ENCODE data around the gene HRH2.

HRH2 gene

DNA sequence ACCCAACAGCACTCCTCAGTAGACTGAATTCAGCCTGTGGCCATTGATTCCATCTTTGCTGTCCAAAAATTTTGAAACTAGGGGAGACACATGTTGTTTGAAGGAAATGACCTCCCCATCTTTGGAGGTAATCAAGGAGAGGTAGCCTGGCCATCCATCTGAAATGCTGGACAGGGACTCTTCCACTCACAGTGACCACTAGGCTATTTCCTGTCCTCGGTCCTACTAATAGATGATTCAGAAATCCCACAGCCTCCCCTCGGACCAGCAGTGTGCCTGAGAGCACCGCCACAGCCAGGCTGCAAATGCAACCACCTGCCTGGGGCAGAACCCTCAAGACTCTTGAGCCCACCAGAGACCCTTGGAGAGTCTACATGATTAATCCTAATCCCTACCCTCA, 12.5 kb downstream of the HRH2 start:
- TF ChIP-seq, protein P1, sequence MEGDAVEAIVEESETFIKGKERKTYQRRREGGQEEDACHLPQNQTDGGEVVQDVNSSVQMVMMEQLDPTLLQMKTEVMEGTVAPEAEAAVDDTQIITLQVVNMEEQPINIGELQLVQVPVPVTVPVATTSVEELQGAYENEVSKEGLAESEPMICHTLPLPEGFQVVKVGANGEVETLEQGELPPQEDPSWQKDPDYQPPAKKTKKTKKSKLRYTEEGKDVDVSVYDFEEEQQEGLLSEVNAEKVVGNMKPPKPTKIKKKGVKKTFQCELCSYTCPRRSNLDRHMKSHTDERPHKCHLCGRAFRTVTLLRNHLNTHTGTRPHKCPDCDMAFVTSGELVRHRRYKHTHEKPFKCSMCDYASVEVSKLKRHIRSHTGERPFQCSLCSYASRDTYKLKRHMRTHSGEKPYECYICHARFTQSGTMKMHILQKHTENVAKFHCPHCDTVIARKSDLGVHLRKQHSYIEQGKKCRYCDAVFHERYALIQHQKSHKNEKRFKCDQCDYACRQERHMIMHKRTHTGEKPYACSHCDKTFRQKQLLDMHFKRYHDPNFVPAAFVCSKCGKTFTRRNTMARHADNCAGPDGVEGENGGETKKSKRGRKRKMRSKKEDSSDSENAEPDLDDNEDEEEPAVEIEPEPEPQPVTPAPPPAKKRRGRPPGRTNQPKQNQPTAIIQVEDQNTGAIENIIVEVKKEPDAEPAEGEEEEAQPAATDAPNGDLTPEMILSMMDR (IDR thresholded peaks at IDR 0.05; ENCODE audit: extremely low read depth, insufficient read depth, missing control alignments): no peak
- DNase-seq (ENCODE audit: low spot score): no peak
- in situ Hi-C loops (cut with MboI; ENCODE audit: low pct_unique_long_range_greater_than_20kb, low sequenced_read_pairs, unreplicated experiment): no loop called here

DNA sequence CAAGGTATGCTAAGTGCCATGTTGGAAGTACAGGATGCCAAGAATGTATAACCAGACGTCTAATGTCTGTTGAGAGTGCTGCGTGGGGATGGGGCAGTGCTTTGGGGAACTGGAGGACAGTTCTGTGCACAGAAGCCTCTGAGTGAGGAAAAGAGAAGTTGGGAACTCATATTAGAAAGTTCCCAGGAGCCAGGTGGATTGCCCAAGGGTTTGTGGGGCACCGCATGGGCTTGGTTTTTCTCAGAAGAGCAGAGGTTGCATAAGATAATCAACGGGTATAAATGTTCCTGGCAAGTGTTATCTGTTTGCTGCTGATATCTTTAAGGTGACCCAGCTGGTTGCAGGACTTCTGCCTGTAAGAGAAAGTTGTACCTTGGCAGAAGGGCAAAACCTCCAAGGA, 13.1 kb downstream of the HRH2 start:
- in situ Hi-C loops (cut with MboI; ENCODE audit: low pct_unique_long_range_greater_than_20kb, low sequenced_read_pairs, unreplicated experiment): no loop called here
- TF ChIP-seq, protein P1 (IDR thresholded peaks at IDR 0.05; ENCODE audit: extremely low read depth, insufficient read depth, missing control alignments): no peak

DNA sequence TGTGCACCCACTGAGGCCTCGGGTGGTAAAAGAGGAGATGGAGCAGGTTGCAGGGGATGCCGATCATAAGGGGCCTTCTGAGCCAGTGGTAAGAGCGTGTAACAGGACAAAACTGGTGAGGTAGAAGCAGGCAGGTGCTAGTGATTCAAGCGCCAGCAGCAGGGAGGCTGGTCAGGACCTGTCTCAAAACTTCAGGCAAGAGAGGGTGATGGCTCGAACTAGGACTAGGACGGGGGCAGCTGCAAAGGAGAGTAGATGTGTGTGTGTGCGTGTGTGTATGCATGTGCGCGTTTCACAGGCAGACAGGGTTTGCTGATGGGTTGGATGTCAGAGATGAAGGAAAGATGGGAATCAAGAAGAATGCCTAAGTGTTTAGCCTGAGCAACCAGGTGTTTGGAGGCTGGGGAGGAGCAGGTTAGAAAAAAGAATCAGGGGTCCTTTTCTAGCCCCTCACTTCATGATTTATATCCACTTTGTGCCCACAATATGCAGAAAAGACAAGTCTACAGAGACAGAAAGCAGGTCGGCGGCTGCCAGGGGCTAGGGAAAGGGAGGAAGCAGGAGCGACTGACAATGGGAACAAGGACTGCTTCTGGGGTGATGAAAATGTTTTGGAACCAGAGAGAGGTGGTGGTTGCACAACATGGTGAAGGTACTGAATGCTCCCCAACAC, 15.2 kb downstream of the HRH2 start:
- no peak for DNase-seq (ENCODE audit: low spot score)

More for the DNA sequence above, 13.1 kb downstream of the HRH2 start:
- DNase-seq (ENCODE audit: low spot score): no peak

DNA sequence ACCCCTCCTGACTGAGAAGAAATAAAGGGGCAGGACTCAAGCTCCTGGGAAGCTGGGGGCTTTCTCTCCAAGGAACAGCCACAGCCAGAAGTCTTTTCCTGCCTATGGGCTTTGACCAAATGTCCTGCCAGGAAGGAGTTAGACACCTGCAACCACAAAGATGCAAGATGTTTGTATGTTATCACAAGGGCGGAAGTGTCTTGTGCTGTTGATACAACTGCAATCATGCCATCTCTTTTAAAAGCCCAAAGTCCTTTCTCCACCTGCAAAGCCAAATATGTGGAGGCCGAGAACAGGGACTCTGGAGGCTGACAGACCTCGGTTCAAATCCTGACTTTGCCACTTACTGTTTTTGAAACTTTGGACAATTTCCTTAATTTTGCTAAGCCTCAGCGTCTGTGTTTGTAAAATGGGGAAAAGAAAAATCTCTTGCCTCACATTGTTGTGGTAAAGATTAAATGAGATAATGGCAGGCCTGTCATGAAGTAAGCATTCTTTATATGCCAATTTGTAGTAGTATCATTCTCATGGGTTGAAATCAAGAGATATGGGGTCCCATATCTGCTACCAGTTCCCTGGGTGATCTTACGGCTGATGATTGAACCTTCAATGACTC, 17.0 kb downstream of the HRH2 start:
- no peak for DNase-seq (ENCODE audit: low spot score)
- in situ Hi-C loops (cut with MboI; ENCODE audit: low pct_unique_long_range_greater_than_20kb, low sequenced_read_pairs, unreplicated experiment): no loop called here
- TF ChIP-seq, protein P1 (IDR thresholded peaks at IDR 0.05; ENCODE audit: extremely low read depth, insufficient read depth, missing control alignments): no peak

More for the DNA sequence above, 15.2 kb downstream of the HRH2 start:
- TF ChIP-seq, protein P1 (IDR thresholded peaks at IDR 0.05; ENCODE audit: extremely low read depth, insufficient read depth, missing control alignments): no peak
- in situ Hi-C loops (cut with MboI; ENCODE audit: low pct_unique_long_range_greater_than_20kb, low sequenced_read_pairs, unreplicated experiment): no loop called here

DNA sequence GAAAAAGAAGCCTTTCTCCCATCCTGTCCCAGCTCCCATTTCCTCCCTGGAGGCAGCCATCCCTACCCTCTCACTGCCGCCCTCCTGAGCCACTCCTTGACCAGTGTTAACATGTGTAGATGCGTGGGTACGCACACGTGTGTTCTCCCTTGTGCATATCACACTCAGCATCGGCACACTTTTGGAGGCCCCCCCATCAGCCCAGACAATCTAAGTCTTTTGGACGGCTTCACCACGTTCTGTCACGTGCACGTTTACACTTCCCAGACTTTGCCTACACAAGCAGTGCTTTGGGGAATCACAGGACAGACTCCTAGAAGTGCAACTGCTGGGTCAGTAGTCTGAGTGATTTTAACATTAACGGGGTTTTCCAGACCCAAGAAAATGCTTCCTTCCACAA, 18.0 kb downstream of the HRH2 start:
- TF ChIP-seq, protein P1 (IDR thresholded peaks at IDR 0.05; ENCODE audit: extremely low read depth, insufficient read depth, missing control alignments): no peak
- no peak for DNase-seq (ENCODE audit: low spot score)

DNA sequence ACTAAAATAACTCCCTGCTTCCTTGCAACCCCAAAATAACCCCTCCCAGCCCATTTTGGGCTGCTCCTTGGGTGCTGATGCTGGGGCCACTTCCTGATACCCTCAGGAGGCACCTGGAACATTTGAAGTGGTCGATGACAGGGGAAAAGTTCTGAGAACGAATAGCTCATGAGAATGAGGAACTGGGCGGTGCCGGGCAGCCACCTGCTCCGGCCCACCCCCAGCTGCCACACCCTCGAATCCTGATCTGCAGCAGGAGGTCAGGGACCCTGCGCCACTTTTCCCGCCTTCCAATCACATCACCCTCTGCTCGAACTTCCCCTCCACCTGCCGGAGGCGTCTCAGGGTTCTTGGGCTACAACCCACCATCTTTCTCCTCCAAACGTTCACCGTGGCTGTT, 19.7 kb downstream of the HRH2 start:
- DNase-seq (ENCODE audit: low spot score): no peak
- in situ Hi-C loops (cut with MboI; ENCODE audit: low pct_unique_long_range_greater_than_20kb, low sequenced_read_pairs, unreplicated experiment): no loop called here
- TF ChIP-seq, protein P1 (IDR thresholded peaks at IDR 0.05; ENCODE audit: extremely low read depth, insufficient read depth, missing control alignments): no peak

More for the DNA sequence above, 18.0 kb downstream of the HRH2 start:
- in situ Hi-C loops (cut with MboI; ENCODE audit: low pct_unique_long_range_greater_than_20kb, low sequenced_read_pairs, unreplicated experiment): no loop called here

Data from GM13977 (cell line).